Endothelial cell of umbilical vein (primary cell): ENCODE measurements around the gene CDYL. TPM values are rescaled to one million over a fixed set of nuclear protein-coding genes. Genes with fewer than 3 reads are reported as not detected.

Experiments
- BruUV-seq: library from RNA; stranded (reverse); fragments of 400-500 nt; replicated peaks from 2 replicates; lab custom pipeline; 2021; lab: Mats Ljungman, UMichigan
- CTCF ChIA-PET: fragments of 300-600, 350-600 bp; sonication (Branson Sonifier 250); formaldehyde crosslinking; loops from one replicate; lab custom pipeline; 2021; ENCODE audit warnings: antibody characterized with exemption, inconsistent platforms; lab: Charles Lee
- POLR2A ChIA-PET: fragments of 300-600, 350-600 bp; sonication (Branson Sonifier 250); formaldehyde crosslinking; loops from one replicate; lab custom pipeline; 2021; ENCODE audit warnings: antibody characterized with exemption, inconsistent platforms; lab: Charles Lee
- DNase-seq: peaks from one replicate; pipeline ENCODE4 v3.0.0-alpha.2; 2011; ENCODE audit warnings: low read depth, low spot score
- FAIRE-seq: peaks from 2 replicates; lab custom pipeline; 2011; peaks lifted over from hg19 to GRCh38; lab: Jason Lieb, UNC
- H2AFZ ChIP-seq: 2 replicates; pipeline ENCODE4 v1.6.0; 2012; ENCODE audit warnings: low read depth, low read length, control low read depth, inconsistent platforms
- H3K27ac ChIP-seq: 2 replicates; pipeline ENCODE4 v1.5.1; 2011; ENCODE audit warnings: low read depth, mild to moderate bottlenecking, control low read depth, low read length, moderate library complexity; ENCODE audit not compliant: insufficient read depth
- H3K27me3 ChIP-seq, 2 experiments: 2 replicates each; pipeline versions ENCODE4 v1.6.0 to v1.6.1; 2011; ENCODE audit warnings: low read length in 2 of 2, mixed read lengths in 1 of 2; ENCODE audit not compliant: control insufficient read depth in 2 of 2, insufficient read depth in 2 of 2
- H3K36me3 ChIP-seq, 2 experiments: 2 replicates in 1 of 2; 3 replicates in 1 of 2; pipeline ENCODE4 v1.5.1; 2011; ENCODE audit warnings: low read length in 2 of 2, mild to moderate bottlenecking in 1 of 2, moderate library complexity in 1 of 2; ENCODE audit not compliant: control insufficient read depth in 2 of 2, insufficient read depth in 2 of 2; ENCODE audit errors: extremely low read depth in 1 of 2
- H3K4me1 ChIP-seq: 3 replicates; pipeline ENCODE4 v1.5.1; 2011; ENCODE audit warnings: mild to moderate bottlenecking, low read length; ENCODE audit not compliant: control insufficient read depth, insufficient read depth; ENCODE audit errors: extremely low read depth
- H3K4me2 ChIP-seq: 2 replicates; pipeline ENCODE4 v1.6.1; 2011; ENCODE audit warnings: low read length, control low read depth, mixed read lengths; ENCODE audit not compliant: insufficient read depth
- H3K4me3 ChIP-seq, 3 experiments: fragments of 200-600 bp in 1 of 3; sonication (generic), shearing (Covaris generic) in 1 of 3; replicated peaks in 1 of 3; 2 replicates each; pipeline ENCODE4 v1.5.1; 2011 to 2016; ENCODE audit warnings: control low read depth in 3 of 3, low read length in 3 of 3, mild to moderate bottlenecking in 2 of 3, inconsistent platforms in 1 of 3, low read depth in 1 of 3, moderate library complexity in 1 of 3; ENCODE audit not compliant: insufficient read depth in 1 of 3
- H3K79me2 ChIP-seq: 2 replicates; pipeline ENCODE4 v1.6.0; 2012; ENCODE audit warnings: low read length, inconsistent platforms; ENCODE audit not compliant: control insufficient read depth, insufficient read depth
- H3K9ac ChIP-seq: replicated peaks from 2 replicates; pipeline ENCODE3; 2011; ENCODE audit warnings: low read length, control low read depth; ENCODE audit not compliant: insufficient read depth; ENCODE audit errors: extremely low read depth
- H3K9me1 ChIP-seq: replicated peaks from 3 replicates; pipeline ENCODE4 v1.6.0; 2011; ENCODE audit warnings: mild to moderate bottlenecking, low read length; ENCODE audit not compliant: control insufficient read depth, insufficient read depth; ENCODE audit errors: extremely low read depth
- H3K9me3 ChIP-seq: replicated peaks from 2 replicates; pipeline ENCODE4 v1.5.1; 2012; ENCODE audit warnings: low read length, inconsistent platforms; ENCODE audit not compliant: control insufficient read depth, insufficient read depth
- H4K20me1 ChIP-seq: replicated peaks from 2 replicates; pipeline ENCODE3; 2011; ENCODE audit warnings: mild to moderate bottlenecking, low read length; ENCODE audit not compliant: control insufficient read depth, insufficient read depth; ENCODE audit errors: extremely low read depth
- CTCF ChIP-seq, 2 donors: IDR thresholded peaks; 1 replicate in 1 of 2; 2 replicates in 1 of 2; pipeline ENCODE4 v1.5.1; 2011; ENCODE audit warnings: low read length in 2 of 2, mild to moderate bottlenecking in 2 of 2, moderate library complexity in 2 of 2, control low read depth in 1 of 2, inconsistent platforms in 1 of 2, low read depth in 1 of 2; ENCODE audit not compliant: insufficient read depth in 1 of 2; ENCODE audit errors: extremely low read depth in 1 of 2
- EZH2 ChIP-seq: IDR thresholded peaks from 2 replicates; pipeline ENCODE4 v1.6.1; 2012; ENCODE audit warnings: borderline replicate concordance, low read depth, mild to moderate bottlenecking, moderate library complexity, low read length, inconsistent platforms; ENCODE audit not compliant: severe bottlenecking
- FOS ChIP-seq: IDR thresholded peaks from 2 replicates; pipeline ENCODE4 v1.6.1; 2011; ENCODE audit warnings: mild to moderate bottlenecking, low read length, moderate library complexity, borderline replicate concordance; ENCODE audit not compliant: insufficient read depth
- GATA2 ChIP-seq: IDR thresholded peaks from 2 replicates; pipeline ENCODE4 v1.7.0; 2011; ENCODE audit warnings: low read depth, mild to moderate bottlenecking, moderate library complexity, mixed read lengths, low read length; ENCODE audit not compliant: insufficient read length, insufficient read depth
- JUN ChIP-seq: IDR thresholded peaks from 2 replicates; pipeline ENCODE4 v1.6.1; 2011; ENCODE audit warnings: borderline replicate concordance, low read depth; ENCODE audit not compliant: insufficient read length, insufficient read depth
- MYC ChIP-seq: IDR thresholded peaks from one replicate; pipeline ENCODE4 v1.6.1; 2011; ENCODE audit warnings: mild to moderate bottlenecking, low read depth, low read length
- POLR2A ChIP-seq: IDR thresholded peaks from 2 replicates; pipeline ENCODE4 v1.6.1; 2012; ENCODE audit warnings: low read depth, mild to moderate bottlenecking, control low read depth, low read length
- POLR2AphosphoS5 ChIP-seq: IDR thresholded peaks from 2 replicates; pipeline ENCODE4 v1.6.1; 2012; ENCODE audit warnings: low read depth, mild to moderate bottlenecking, control low read depth, low read length, moderate library complexity; ENCODE audit not compliant: insufficient read depth
- dilution Hi-C: fragments of 300-500 bp; cut with MboI; formaldehyde crosslinking; loops from one replicate; pipeline ENCODE4 v1.15.0; 2019; ENCODE audit warnings: low sequenced_read_pairs; ENCODE audit not compliant: extremely low pct_ligation_motif_present
- intact Hi-C: fragments of 100-400 bp; cut with micrococcal nuclease; formaldehyde crosslinking; loops from one replicate; pipeline ENCODE4 v1.10.0; 2022
- polyA plus RNA-seq, 4 experiments: library from polyadenylated mRNA; depleted of rRNA in 3 of 4; stranded (reverse) in 3 of 4; unstranded in 1 of 4; fragments of >200 nt; gene quantifications; 2 replicates each; pipeline versions ENCODE4 v1.2.1 to v1.2.3, GENCODE V29; 2011 to 2012; ENCODE audit warnings: missing spikeins in 1 of 4
- total RNA-seq: library from RNA; stranded (reverse); gene quantifications from 2 replicates; pipeline ENCODE4 v1.2.3, GENCODE V29; 2021
- TF ChIP-seq, protein P1 (sequence below): IDR thresholded peaks from 2 replicates; pipeline ENCODE4 v1.6.1; 2011; ENCODE audit not compliant: insufficient read depth, insufficient read length

The CDYL gene
- total and polyA plus RNA-seq, 2 donors (not counting 3 experiments of a cell fraction or from before 2014, with no cell fraction given) = 10.2 to 35.6 TPM

GRCh38 chr6:4970739-4971395 lies 194.7 kb downstream of the CDYL start:
- Histone ChIP-seq H3K79me2 (no peaks in the 10 kb centered on the region), H3K4me1 (no peaks in the 10 kb centered on the region), H3K9ac (no peak overlapping the region), H3K9me1 (no peaks in the 10 kb centered on the region), H3K9me3 (no peaks in the 10 kb centered on the region), H2AFZ (no peak overlapping the region), H4K20me1 (no peaks in the 10 kb centered on the region), H3K4me2 (no peak overlapping the region), H3K4me3 (no peak overlapping the region), H3K27ac (no peak overlapping the region), H3K27me3 (peaks cover 11 to 12% of the 10 kb centered on the region in 2 experiments), H3K36me3 (no peaks in the 10 kb centered on the region)
- ChIA-PET CTCF (interaction anchor here (1.2 kb wide), 1 partner anchor 13 kb away, joined by 4 read pairs; no protein-coding TSS in a partner anchor), POLR2A (no interaction called here)
- no TSS peak for BruUV-seq
- intact Hi-C loops (no loop called here), dilution Hi-C loops (no loop called here)
- FAIRE-seq = no peak
- TF ChIP-seq POLR2AphosphoS5 = no peak
- no peak for TF ChIP-seq MYC
- TF ChIP-seq CTCF (IDR thresholded peaks at IDR 0.05; ENCODE audit: extremely low read depth in 1 of 2, insufficient read depth in 1 of 2, low read depth in 1 of 2, low read length in 2 of 2) = no peak
- TF ChIP-seq, protein P1, sequence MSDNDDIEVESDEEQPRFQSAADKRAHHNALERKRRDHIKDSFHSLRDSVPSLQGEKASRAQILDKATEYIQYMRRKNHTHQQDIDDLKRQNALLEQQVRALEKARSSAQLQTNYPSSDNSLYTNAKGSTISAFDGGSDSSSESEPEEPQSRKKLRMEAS = no peak
- no peak for TF ChIP-seq FOS
- no peak for TF ChIP-seq GATA2
- TF ChIP-seq POLR2A = no peak
- TF ChIP-seq JUN = no peak
- TF ChIP-seq EZH2 = no peak
- DNase-seq = no peak
